Measurements from ENCODE around the gene DUOXA2. TPM values are rescaled to one million over a fixed set of nuclear protein-coding genes. Genes with fewer than 3 reads are reported as not detected.

DUOXA2 gene
- total RNA-seq, 1 experiment from 2014 or later = not detected

DNA sequence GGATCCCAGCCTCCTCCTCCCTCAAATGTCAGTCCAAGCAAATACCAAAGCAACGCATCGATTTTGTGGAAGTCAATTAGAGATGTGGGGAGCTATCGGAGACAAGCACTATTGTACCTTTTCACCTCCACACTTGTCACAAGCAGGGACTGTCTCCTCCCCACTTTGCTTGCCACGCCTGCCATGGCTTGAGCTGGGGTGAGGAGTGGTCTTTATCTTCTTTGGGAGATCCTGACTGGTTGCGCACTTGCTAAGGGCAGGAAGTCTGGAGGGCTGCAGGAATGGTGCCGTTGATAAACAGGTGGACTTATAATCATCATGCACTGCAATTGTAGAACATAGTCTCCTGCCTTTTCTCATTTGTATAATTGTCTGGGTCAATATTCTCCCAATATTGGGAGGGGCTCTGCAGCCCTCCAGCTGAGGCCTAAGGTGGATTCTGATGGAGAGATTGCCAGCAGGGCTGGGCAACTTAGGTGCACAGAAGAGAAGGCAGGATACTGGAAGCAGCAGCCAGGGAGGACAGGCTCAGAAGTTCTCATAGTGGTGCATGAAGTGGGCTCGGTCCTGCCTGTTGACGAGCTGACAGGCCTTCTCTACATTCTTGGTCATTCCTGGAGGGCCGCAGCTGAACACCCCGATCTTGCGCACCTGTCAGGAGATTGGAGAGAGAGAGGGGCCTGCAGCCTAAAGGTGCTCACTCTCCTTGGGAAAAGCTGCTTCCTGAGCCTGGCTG is 20.3 kb upstream of the DUOXA2 start:
- no peak for DNase-seq (ENCODE audit: low read depth, low spot score)
- ATAC-seq = 0 out of 2 replicates have a peak, but pooled peaks have one; percentile 9
- in situ Hi-C loops (cut with HindIII; ENCODE audit: low pct_unique_long_range_greater_than_20kb, low sequenced_read_pairs) (no loop called here), intact Hi-C loops (cut with micrococcal nuclease; ENCODE audit: unreplicated experiment) (no loop called here)
- TF ChIP-seq, protein P1, sequence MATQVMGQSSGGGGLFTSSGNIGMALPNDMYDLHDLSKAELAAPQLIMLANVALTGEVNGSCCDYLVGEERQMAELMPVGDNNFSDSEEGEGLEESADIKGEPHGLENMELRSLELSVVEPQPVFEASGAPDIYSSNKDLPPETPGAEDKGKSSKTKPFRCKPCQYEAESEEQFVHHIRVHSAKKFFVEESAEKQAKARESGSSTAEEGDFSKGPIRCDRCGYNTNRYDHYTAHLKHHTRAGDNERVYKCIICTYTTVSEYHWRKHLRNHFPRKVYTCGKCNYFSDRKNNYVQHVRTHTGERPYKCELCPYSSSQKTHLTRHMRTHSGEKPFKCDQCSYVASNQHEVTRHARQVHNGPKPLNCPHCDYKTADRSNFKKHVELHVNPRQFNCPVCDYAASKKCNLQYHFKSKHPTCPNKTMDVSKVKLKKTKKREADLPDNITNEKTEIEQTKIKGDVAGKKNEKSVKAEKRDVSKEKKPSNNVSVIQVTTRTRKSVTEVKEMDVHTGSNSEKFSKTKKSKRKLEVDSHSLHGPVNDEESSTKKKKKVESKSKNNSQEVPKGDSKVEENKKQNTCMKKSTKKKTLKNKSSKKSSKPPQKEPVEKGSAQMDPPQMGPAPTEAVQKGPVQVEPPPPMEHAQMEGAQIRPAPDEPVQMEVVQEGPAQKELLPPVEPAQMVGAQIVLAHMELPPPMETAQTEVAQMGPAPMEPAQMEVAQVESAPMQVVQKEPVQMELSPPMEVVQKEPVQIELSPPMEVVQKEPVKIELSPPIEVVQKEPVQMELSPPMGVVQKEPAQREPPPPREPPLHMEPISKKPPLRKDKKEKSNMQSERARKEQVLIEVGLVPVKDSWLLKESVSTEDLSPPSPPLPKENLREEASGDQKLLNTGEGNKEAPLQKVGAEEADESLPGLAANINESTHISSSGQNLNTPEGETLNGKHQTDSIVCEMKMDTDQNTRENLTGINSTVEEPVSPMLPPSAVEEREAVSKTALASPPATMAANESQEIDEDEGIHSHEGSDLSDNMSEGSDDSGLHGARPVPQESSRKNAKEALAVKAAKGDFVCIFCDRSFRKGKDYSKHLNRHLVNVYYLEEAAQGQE (IDR thresholded peaks at IDR 0.05; ENCODE audit: insufficient read depth in 1 of 2, low read depth in 2 of 2, low read length in 1 of 2) = no peak
- no peak for TF ChIP-seq TCF7L2 (IDR thresholded peaks at IDR 0.05; ENCODE audit: low read depth, low read length)
- no peak for TF ChIP-seq POLR2AphosphoS5 (IDR thresholded peaks at IDR 0.05; ENCODE audit: low read depth, low read length)
- peaks cover 9% of the 10 kb centered on the region for H3K27me3 ChIP-seq (ENCODE audit: control insufficient read depth, insufficient read depth, low read length)
- BruUV-seq (replicated peaks) = no TSS peak
- no peaks in the 10 kb centered on the region for H3K9me3 ChIP-seq (ENCODE audit: control insufficient read depth, insufficient read depth, low read depth, low read length)
- ChIA-PET CTCF (no interaction called here), POLR2A (no interaction called here)
- H3K4me3 ChIP-seq (ENCODE audit: low read depth in 2 of 2, low read length in 2 of 2) = no peak overlapping the region
- no peaks in the 10 kb centered on the region for H3K4me1 ChIP-seq (ENCODE audit: control insufficient read depth, insufficient read depth, low read length)
- H3K27ac ChIP-seq (ENCODE audit: low read length) = no peak overlapping the region
- H3K36me3 ChIP-seq (ENCODE audit: control insufficient read depth, insufficient read depth, low read length) = no peaks in the 10 kb centered on the region

GRCh38 chr15:45094358-45094730 is 19.8 kb upstream of the DUOXA2 start:
- in situ Hi-C loops (cut with HindIII; ENCODE audit: low pct_unique_long_range_greater_than_20kb, low sequenced_read_pairs) = no loop called here
- ATAC-seq = 0 out of 2 replicates have a peak, but pooled peaks have one; percentile 24
- intact Hi-C loops (cut with micrococcal nuclease; ENCODE audit: unreplicated experiment) = no loop called here
- CTCF ChIA-PET = no interaction called here
- H3K9me3 ChIP-seq (ENCODE audit: control insufficient read depth, insufficient read depth, low read depth, low read length) = no peaks in the 10 kb centered on the region
- DNase-seq (ENCODE audit: low read depth, low spot score) = no peak
- no peak overlapping the region for H3K27ac ChIP-seq (ENCODE audit: low read length)
- peaks cover 9% of the 10 kb centered on the region for H3K27me3 ChIP-seq (ENCODE audit: control insufficient read depth, insufficient read depth, low read length)
- no peaks in the 10 kb centered on the region for H3K36me3 ChIP-seq (ENCODE audit: control insufficient read depth, insufficient read depth, low read length)
- TF ChIP-seq SIN3A (IDR thresholded peaks at IDR 0.05; ENCODE audit: borderline replicate concordance, insufficient read depth, low read depth, low read length) = no peak
- TF ChIP-seq POLR2AphosphoS5 (IDR thresholded peaks at IDR 0.05; ENCODE audit: low read depth, low read length) = no peak
- no peak for TF ChIP-seq TCF7L2 (IDR thresholded peaks at IDR 0.05; ENCODE audit: low read depth, low read length)
- TF ChIP-seq, protein P2, sequence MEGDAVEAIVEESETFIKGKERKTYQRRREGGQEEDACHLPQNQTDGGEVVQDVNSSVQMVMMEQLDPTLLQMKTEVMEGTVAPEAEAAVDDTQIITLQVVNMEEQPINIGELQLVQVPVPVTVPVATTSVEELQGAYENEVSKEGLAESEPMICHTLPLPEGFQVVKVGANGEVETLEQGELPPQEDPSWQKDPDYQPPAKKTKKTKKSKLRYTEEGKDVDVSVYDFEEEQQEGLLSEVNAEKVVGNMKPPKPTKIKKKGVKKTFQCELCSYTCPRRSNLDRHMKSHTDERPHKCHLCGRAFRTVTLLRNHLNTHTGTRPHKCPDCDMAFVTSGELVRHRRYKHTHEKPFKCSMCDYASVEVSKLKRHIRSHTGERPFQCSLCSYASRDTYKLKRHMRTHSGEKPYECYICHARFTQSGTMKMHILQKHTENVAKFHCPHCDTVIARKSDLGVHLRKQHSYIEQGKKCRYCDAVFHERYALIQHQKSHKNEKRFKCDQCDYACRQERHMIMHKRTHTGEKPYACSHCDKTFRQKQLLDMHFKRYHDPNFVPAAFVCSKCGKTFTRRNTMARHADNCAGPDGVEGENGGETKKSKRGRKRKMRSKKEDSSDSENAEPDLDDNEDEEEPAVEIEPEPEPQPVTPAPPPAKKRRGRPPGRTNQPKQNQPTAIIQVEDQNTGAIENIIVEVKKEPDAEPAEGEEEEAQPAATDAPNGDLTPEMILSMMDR (IDR thresholded peaks at IDR 0.05) = no peak
- TF ChIP-seq, protein P1 (IDR thresholded peaks at IDR 0.05; ENCODE audit: insufficient read depth in 1 of 2, low read depth in 2 of 2, low read length in 1 of 2) = no peak
- no peak overlapping the region for H3K4me3 ChIP-seq (ENCODE audit: low read depth in 2 of 2, low read length in 2 of 2)
- BruUV-seq (replicated peaks) = no TSS peak
- POLR2A ChIA-PET = no interaction called here
- H3K4me1 ChIP-seq (ENCODE audit: control insufficient read depth, insufficient read depth, low read length) = no peaks in the 10 kb centered on the region

Data from Panc1 (cell line).